Measurements from ENCODE around the gene EEF1AKMT3.

Gene EEF1AKMT3

DNA sequence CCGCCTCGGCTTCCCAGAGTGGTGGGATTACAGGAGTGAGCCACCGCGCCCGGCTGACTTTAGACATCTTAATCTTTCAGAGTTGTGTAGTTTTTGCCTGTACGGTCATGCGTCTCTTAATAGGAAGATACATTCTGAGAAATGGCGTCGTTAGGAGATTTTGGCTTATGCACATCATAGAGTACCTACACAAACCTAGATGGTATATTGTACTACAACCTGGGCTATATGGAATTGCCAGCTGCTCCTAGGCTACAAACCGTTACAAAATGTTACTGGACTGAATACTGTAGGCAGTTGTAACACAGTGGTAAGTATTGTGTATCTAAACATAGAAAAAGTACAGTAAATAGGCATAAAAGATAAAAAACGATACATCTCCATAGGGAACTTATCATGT, 11.4 kb downstream of the EEF1AKMT3 start:
- DNase-seq (ENCODE audit: low read depth) = no peak

DNA sequence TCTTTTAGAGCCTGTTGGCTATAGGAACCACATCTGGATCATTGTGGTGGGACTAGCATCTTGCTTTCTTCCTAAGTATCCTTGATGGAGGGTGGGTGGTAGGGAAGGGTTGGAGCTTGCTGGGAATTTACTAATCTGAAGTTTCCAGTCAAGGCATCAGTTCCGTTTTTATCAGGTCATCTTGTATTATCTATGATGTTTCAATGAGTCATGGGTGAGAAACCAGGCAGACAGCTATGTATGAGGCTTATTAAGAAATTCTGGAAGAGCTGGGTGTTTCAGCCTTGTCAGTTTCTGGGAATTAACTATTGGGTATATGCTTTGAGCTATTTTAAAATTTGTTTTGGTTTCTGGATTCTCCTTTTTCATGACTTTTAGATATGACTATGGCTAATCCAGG, 21.5 kb downstream of the EEF1AKMT3 start:
- no peak for DNase-seq (ENCODE audit: low read depth)

GRCh38 chr12:57795354-57795753, 22.9 kb downstream of the EEF1AKMT3 start:
- no peak for DNase-seq (ENCODE audit: low read depth)

- no peak for DNase-seq (ENCODE audit: low read depth)
Measured at GRCh38 chr12:57796996-57797395, 24.6 kb downstream of the EEF1AKMT3 start.

DNA sequence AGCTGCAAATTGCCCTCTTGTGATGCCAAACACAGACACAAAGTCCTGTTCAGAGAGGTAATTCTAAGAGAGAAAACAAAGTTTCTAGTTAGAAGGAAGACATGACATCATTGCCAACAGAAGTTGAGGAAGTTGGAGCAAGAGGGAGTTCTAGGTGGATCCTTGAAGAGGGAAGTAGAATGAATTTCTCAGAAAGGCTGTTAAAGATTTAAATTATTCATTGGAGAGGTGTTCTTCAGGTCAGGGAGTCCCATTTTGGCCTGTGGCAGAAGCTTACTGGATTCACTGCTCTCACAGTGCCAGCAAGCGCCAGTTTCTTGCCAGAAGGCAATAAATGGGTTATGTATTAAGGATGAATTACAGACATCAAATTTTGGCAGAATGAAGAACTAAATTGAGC, 25.5 kb downstream of the EEF1AKMT3 start:
- DNase-seq (ENCODE audit: low read depth) = no peak

DNA sequence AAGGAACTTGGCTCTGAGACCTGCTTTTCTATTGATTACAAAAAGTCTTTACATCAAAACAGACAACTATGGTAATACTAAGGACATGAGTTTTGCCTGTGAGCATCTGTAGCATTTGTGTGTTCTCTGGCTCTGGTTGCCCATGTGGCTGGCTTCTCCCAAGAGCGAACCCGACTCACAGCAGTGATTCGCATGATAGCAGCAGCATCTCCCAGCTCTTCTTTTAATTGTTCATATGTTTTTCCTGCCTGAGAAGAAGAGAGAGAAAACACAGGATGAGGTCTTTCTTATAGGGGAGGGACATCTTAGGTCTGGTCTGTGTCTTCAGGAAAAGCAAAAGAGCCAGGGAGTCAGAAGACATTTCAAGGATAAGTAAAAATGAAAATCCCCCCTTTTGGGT, 28.6 kb downstream of the EEF1AKMT3 start:
- DNase-seq (ENCODE audit: low read depth) = no peak

DNA sequence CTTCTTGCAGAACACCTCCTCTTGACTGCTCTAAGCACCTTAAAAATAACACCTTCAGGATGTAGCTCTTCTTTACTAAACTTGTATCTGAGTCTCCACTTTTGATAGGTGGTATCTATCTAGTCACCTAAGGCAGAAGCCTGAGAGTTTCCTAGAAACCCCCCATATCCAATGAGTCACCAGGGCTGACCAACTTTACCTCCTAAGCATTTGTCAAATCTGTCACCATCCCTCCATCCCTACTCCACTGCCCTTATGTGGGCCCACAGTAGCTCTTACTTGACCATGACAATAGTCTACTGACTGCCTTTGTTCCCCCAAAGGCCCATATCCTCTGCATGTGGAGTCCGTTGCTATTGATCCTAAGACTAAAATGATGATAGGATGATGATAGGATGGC, 30.2 kb downstream of the EEF1AKMT3 start:
- no peak for DNase-seq (ENCODE audit: low read depth)

GRCh38 chr12:57803319-57803893, 31.0 kb downstream of the EEF1AKMT3 start:
- no peak for DNase-seq (ENCODE audit: low read depth)

DNA sequence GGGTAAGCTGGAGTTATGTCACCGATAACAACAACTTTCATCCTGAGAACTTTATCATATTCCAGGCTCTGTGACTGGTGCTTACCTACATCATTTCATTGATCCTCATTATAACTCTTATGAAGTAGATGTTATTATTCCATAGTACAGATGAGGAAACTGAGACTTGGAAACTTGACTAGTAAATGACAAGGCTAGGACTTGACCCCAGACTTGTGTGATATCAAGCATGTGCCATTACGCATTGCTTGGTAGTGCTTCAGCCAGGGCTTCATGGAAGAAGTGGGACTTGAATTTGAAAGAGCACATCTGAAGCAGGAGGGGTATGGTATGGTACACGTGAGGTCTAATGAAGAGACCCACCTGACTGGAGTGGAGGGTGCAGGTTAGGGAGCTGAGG, 34.3 kb downstream of the EEF1AKMT3 start:
- DNase-seq (ENCODE audit: low read depth) = no peak

GRCh38 chr12:57807285-57807684, 34.9 kb downstream of the EEF1AKMT3 start:
- DNase-seq (ENCODE audit: low read depth) = no peak

GRCh38 chr12:57808351-57808750, 35.9 kb downstream of the EEF1AKMT3 start:
- no peak for DNase-seq (ENCODE audit: low read depth)

GRCh38 chr12:57809425-57809824, 37.0 kb downstream of the EEF1AKMT3 start:
- no peak for DNase-seq (ENCODE audit: low read depth)

DNA sequence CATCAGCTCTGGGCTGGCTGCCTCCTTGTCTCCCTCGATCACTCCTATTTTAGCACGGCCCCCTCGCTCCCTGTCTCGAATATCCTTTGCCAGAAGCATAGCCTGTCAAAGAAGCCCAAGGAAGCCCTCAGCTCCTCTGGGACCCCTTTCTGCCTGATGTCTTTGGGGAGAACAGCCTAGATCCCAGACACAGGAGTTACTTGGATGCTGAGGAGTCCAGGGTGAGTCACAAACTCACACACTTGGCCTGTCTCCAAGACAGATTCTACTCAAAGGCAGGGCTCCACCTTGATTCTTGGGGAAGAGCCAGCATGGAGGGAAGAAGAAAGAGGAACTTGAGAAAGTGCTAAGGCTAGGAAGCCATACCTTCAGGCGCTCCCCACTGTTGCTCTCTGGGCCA, 38.0 kb downstream of the EEF1AKMT3 start:
- no peak for DNase-seq (ENCODE audit: low read depth)

- DNase-seq (ENCODE audit: low read depth) = no peak
Measured at GRCh38 chr12:57811028-57811755, 38.8 kb downstream of the EEF1AKMT3 start.

- DNase-seq (ENCODE audit: low read depth) = no peak
Measured at GRCh38 chr12:57813111-57813970, 40.9 kb downstream of the EEF1AKMT3 start.

- DNase-seq (ENCODE audit: low read depth) = no peak
Measured at GRCh38 chr12:57813971-57814772, 41.8 kb downstream of the EEF1AKMT3 start.

GRCh38 chr12:57815177-57816000, 43.0 kb downstream of the EEF1AKMT3 start:
- DNase-seq (ENCODE audit: low read depth) = no peak

GRCh38 chr12:57816001-57816854, 43.8 kb downstream of the EEF1AKMT3 start:
- no peak for DNase-seq (ENCODE audit: low read depth)

- DNase-seq (ENCODE audit: low read depth) = no peak
Measured at GRCh38 chr12:57816855-57817151, 44.4 kb downstream of the EEF1AKMT3 start.

GRCh38 chr12:57817261-57817989, 45.0 kb downstream of the EEF1AKMT3 start:
- DNase-seq (ENCODE audit: low read depth) = no peak

Measured in activated T-cell treated with anti-CD3 and anti-CD28 coated beads for 48 hours (primary cell).